Loucy (cell line): ENCODE measurements around the gene TMX3.

ENCODE experiments used
- H2AFZ ChIP-seq: fragments of 200-600 bp; sonication (generic); 2 replicates; pipeline ENCODE4 v1.6.0; 2016; ENCODE audit warnings: antibody characterized with exemption, mild to moderate bottlenecking, low read length, moderate library complexity
- H3F3A ChIP-seq: fragments of 200-600 bp; 2 replicates; pipeline ENCODE4 v1.6.0; 2016; ENCODE audit warnings: antibody characterized with exemption, low read depth, mild to moderate bottlenecking
- H3K27me3 ChIP-seq: fragments of 200-600 bp; sonication (generic); 2 replicates; pipeline ENCODE4 v1.6.1; 2014; ENCODE audit warnings: low read length, mild to moderate bottlenecking; ENCODE audit not compliant: insufficient read depth, poor library complexity, severe bottlenecking
- H3K36me3 ChIP-seq: fragments of 200-600 bp; sonication (generic); 2 replicates; pipeline ENCODE4 v1.6.1; 2016; ENCODE audit warnings: low read length; ENCODE audit not compliant: insufficient read depth
- H3K4me1 ChIP-seq: fragments of 200-600 bp; sonication (generic); 2 replicates; pipeline ENCODE4 v1.5.1; 2014; ENCODE audit warnings: low read length, mild to moderate bottlenecking; ENCODE audit not compliant: insufficient read depth, poor library complexity, severe bottlenecking
- H3K4me2 ChIP-seq: fragments of 200-600 bp; sonication (generic); 2 replicates; pipeline ENCODE4 v1.6.0; 2014; ENCODE audit warnings: antibody characterized with exemption, low read length, low read depth, mild to moderate bottlenecking; ENCODE audit not compliant: poor library complexity, severe bottlenecking
- H3K4me3 ChIP-seq: fragments of 200-600 bp; sonication (generic); 2 replicates; pipeline ENCODE4 v1.5.1; 2014; ENCODE audit warnings: low read length, mild to moderate bottlenecking, mixed read lengths; ENCODE audit not compliant: poor library complexity, severe bottlenecking
- H3K79me2 ChIP-seq: fragments of 200-600 bp; sonication (generic); 2 replicates; pipeline ENCODE4 v1.6.1; 2014; ENCODE audit warnings: low read length; ENCODE audit not compliant: insufficient read depth
- H3K9ac ChIP-seq: fragments of 200-600 bp; sonication (generic); 2 replicates; pipeline ENCODE4 v1.6.0; 2014; ENCODE audit warnings: mild to moderate bottlenecking, low read depth, low read length, moderate library complexity; ENCODE audit not compliant: poor library complexity, severe bottlenecking
- H3K9me2 ChIP-seq: fragments of 200-600 bp; sonication (generic); replicated peaks from 2 replicates; pipeline ENCODE4 v1.6.1; 2016; ENCODE audit warnings: low read depth, low read length, mixed read lengths
- H3K9me3 ChIP-seq: fragments of 200-600 bp; sonication (generic); 2 replicates; pipeline ENCODE4 v1.6.1; 2014; ENCODE audit warnings: mild to moderate bottlenecking, antibody characterized with exemption, low read length, low read depth; ENCODE audit not compliant: insufficient read depth
- H4K20me1 ChIP-seq: fragments of 200-600 bp; sonication (generic); 2 replicates; pipeline ENCODE4 v1.6.0; 2014; ENCODE audit warnings: antibody characterized with exemption, low read length, mild to moderate bottlenecking; ENCODE audit not compliant: insufficient read depth, poor library complexity, severe bottlenecking
- CTCF ChIP-seq: fragments of 200-600 bp; sonication (generic); conservative IDR thresholded peaks from 2 replicates; pipeline ENCODE4 v1.5.1; 2014; ENCODE audit warnings: mild to moderate bottlenecking, antibody characterized with exemption, low read length
- EZH2phosphoT487 ChIP-seq: fragments of 200-600 bp; IDR thresholded peaks from 2 replicates; pipeline ENCODE4 v1.6.1; 2018; ENCODE audit warnings: antibody characterized with exemption, mild to moderate bottlenecking, moderate library complexity, borderline replicate concordance

The TMX3 gene

GRCh38 chr18:68694316-68694715, 20.6 kb downstream of the TMX3 start:
- H3K4me2 ChIP-seq, result no peak overlapping the region
- no peaks in the 10 kb centered on the region for H3K9me2 ChIP-seq
- no peak overlapping the region for H3K9ac ChIP-seq
- H2AFZ ChIP-seq, result no peak overlapping the region
- no peaks in the 10 kb centered on the region for H3F3A ChIP-seq
- H4K20me1 ChIP-seq, result peaks cover 6% of the 10 kb centered on the region
- TF ChIP-seq CTCF (no peak), EZH2phosphoT487 (no peak)
- no peaks in the 10 kb centered on the region for H3K9me3 ChIP-seq
- peaks cover 6% of the 10 kb centered on the region for H3K79me2 ChIP-seq
- H3K4me1 ChIP-seq, result no peaks in the 10 kb centered on the region
- H3K36me3 ChIP-seq, result peaks cover 51% of the 10 kb centered on the region; the same call in 1 of the 2 replicates
- H3K4me3 ChIP-seq, result no peak overlapping the region
- no peaks in the 10 kb centered on the region for H3K27me3 ChIP-seq

- H3K4me3 ChIP-seq, result no peak overlapping the region
- no peaks in the 10 kb centered on the region for H3K79me2 ChIP-seq
- H3K9ac ChIP-seq, result no peak overlapping the region
- peaks cover 51% of the 10 kb centered on the region; the same call in 1 of the 2 replicates for H3K36me3 ChIP-seq
- H3K9me2 ChIP-seq, result no peaks in the 10 kb centered on the region
- H3F3A ChIP-seq, result no peaks in the 10 kb centered on the region
- H3K4me2 ChIP-seq, result no peak overlapping the region
- H3K27me3 ChIP-seq, result no peaks in the 10 kb centered on the region
- H3K9me3 ChIP-seq, result no peaks in the 10 kb centered on the region
- H3K4me1 ChIP-seq, result no peaks in the 10 kb centered on the region
- TF ChIP-seq EZH2phosphoT487, result no peak
- TF ChIP-seq CTCF, result no peak
- peaks cover under 1% of the 10 kb centered on the region for H4K20me1 ChIP-seq
- H2AFZ ChIP-seq, result no peak overlapping the region
Measured at GRCh38 chr18:68693091-68693815, 21.7 kb downstream of the TMX3 start.

- Histone ChIP-seq H3K4me1 (no peaks in the 10 kb centered on the region), H3K36me3 (peaks cover 69% of the 10 kb centered on the region; the same call in 1 of the 2 replicates), H3K27me3 (no peaks in the 10 kb centered on the region), H2AFZ (no peak overlapping the region), H3K4me3 (no peak overlapping the region), H3K9me2 (no peaks in the 10 kb centered on the region), H4K20me1 (no peaks in the 10 kb centered on the region), H3K9me3 (no peaks in the 10 kb centered on the region), H3F3A (no peaks in the 10 kb centered on the region), H3K9ac (no peak overlapping the region), H3K79me2 (no peaks in the 10 kb centered on the region), H3K4me2 (no peak overlapping the region)
- TF ChIP-seq CTCF (no peak), EZH2phosphoT487 (no peak)
Measured at GRCh38 chr18:68679528-68679927, 35.4 kb downstream of the TMX3 start.
